HG03439 (cell line): ENCODE data around the gene DYRK2.
"Not testable (repeated sequence)": the region's sequence is repeated elsewhere in the genome, so short reads cannot be mapped to it uniquely, and the experiment has no call there.

ENCODE experiments used
- ATAC-seq: cut with Tn5 transposase; IDR thresholded peaks from one replicate; pipeline ENCODE4 v1.9.1; 2021; ENCODE audit warnings: mild to moderate bottlenecking, moderate library complexity; ENCODE audit not compliant: unreplicated experiment

The DYRK2 gene

GRCh38 chr12:67669217-67669933 lies 20.8 kb downstream of the DYRK2 start:
- no peak for ATAC-seq

DNA sequence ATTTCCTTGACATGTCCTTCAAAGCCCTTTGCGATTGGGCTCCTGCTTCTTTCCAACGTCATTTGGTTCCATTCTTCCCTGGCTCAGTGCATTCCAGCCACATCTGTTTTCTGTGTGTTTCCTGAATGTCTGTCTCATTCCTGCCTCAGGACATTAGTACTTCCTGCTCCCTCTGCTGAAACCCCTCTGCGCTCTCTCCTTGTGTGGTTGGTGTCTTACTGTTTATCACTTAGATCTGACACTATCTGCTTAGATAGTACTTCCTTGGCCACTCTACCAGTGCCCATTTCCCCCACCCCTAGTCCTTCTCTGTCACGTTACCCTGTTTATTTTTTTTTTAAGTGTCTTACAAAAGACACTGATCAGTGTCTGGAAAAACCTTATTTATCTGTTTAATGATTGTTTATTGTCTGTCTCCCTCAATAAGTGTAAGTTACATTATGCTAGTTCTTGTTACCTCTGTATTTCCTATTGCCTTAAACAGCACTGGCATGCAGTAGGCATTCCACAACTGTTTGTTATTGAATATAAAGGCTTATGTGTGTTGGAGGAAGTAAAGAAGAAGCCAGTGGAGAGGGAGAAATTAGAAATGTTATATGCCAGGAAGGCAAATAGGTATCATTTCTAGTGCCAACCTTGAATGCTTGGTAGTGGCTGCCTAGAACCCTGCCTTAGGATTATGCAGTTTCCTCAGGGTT lies 21.5 kb downstream of the DYRK2 start:
- no peak for ATAC-seq

GRCh38 chr12:67671419-67671818 lies 22.9 kb downstream of the DYRK2 start:
- no peak for ATAC-seq

GRCh38 chr12:67671892-67672291 lies 23.3 kb downstream of the DYRK2 start:
- no peak for ATAC-seq

- ATAC-seq: not testable (repeated sequence)
Measured at GRCh38 chr12:67672507-67672906, 24.0 kb downstream of the DYRK2 start.

- not testable (repeated sequence) for ATAC-seq
Measured at GRCh38 chr12:67673509-67673908, 25.0 kb downstream of the DYRK2 start.

- ATAC-seq: no peak
Measured at GRCh38 chr12:67674417-67674816, 25.9 kb downstream of the DYRK2 start.

- ATAC-seq: no peak
Measured at GRCh38 chr12:67676624-67677023, 28.1 kb downstream of the DYRK2 start.

- no peak for ATAC-seq
Measured at GRCh38 chr12:67677166-67677565, 28.6 kb downstream of the DYRK2 start.

GRCh38 chr12:67681105-67681778 lies 32.7 kb downstream of the DYRK2 start:
- ATAC-seq: no peak

DNA sequence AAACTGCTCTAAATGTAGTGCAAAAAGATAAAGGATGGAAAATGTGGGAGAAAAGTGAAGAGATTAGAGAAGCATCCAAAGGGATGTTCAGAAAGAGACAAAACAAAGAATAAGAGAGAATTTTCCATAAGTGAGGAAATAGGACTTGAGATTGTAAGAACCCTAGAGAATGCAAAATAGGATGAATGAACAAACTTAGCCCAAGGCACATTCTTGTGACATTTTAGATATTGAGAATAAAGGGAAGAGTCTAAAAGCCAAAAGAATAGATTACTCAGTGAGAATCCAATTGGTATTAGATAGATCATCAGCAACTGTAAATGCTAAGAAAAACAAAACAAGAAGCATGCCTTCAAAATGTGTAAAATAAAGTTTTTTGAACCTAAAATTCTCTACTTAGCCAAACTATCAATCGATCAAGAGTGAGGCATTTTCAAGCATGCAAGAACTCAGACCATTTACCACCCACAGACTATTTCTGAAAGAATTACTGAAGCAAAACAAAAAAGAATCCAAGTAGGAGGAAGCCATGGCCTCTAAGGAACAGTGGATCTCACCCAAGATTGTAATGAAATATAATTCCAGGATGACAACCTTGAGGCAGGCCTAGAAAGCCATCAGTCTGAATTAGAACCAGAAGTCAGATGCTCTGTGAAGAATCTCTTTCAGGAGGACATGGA lies 33.5 kb downstream of the DYRK2 start:
- ATAC-seq: no peak

DNA sequence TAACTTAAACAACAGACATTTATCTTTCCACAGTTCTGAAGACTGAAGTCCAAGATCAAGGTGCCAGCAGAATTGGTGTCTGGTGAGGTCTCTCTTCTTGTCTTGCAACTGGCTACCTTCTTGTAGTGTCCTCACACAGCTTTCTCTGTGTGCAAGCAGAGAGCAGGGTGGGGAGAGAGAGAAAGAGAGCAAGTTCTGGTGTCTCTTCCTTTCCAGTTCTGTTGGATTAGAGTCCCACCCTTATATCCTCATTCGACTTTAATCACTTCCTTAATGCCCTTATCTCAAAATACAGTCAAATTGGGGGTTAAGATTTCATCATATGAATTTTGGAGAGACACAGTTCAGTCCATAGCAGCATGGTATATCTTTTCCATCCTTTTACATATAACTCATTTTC lies 40.8 kb downstream of the DYRK2 start:
- ATAC-seq: no peak

- ATAC-seq: no peak
Measured at GRCh38 chr12:67690656-67691055, 42.1 kb downstream of the DYRK2 start.

DNA sequence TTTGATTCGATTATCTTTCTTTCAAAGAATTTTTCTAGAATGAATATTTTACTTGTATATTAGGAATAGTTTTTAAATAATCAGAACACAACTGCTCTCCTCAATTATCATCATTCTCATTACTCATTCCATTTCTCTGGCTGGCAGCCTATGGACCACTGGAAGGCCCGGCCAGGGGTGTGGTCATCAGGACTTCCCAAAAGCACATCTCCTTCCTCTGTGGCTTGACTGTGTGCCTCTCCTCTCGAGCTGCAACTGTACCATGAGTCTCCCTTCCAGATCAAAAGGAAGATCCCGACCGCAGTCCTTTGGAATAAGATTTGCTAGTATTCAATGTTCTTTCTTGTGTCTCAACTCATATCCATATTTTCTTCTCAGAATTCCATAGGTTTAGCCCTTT lies 42.7 kb downstream of the DYRK2 start:
- ATAC-seq: no peak

- no peak for ATAC-seq
Measured at GRCh38 chr12:67692135-67692534, 43.6 kb downstream of the DYRK2 start.

DNA sequence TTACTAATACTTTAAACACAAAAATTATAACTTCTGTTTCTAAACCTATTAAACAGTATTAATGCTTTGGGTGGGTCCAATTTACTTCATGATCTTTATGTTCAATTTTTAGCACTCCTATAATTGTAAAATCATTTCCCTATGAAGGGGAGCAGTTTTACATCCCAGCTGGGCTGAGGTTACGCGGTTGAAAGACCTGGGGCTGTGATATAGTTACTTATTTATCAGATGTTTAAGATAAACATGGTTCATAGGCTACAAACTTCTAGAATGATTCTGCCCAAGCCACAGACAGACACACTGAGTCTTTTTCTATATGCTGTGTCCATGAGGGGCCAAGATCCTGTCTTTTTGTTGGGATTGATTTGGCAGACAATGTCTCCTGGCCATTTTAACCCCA lies 44.4 kb downstream of the DYRK2 start:
- no peak for ATAC-seq

- ATAC-seq: no peak
Measured at GRCh38 chr12:67693894-67694293, 45.3 kb downstream of the DYRK2 start.

- no peak for ATAC-seq
Measured at GRCh38 chr12:67694306-67694900, 45.9 kb downstream of the DYRK2 start.

GRCh38 chr12:67695974-67696373 lies 47.4 kb downstream of the DYRK2 start:
- no peak for ATAC-seq

DNA sequence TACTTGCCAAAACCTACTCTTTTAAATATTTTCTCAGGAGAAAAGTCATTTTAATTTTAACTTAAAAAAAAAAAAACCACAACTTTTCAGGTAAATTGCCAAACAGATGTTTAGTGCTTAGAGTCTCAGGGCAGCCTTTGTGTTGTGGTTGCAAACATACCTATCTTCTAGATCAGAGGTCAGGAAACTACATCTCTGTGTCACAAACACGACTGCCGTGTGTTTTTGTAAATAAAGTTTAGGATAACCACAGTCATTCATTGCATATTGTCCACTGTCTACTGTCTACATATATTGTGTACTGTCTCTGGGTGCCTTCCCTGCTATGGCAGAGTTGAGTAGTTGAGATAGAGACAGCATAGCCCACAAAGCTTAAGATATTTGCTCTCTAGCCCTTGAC lies 48.9 kb downstream of the DYRK2 start:
- no peak for ATAC-seq

- no peak for ATAC-seq
Measured at GRCh38 chr12:67697967-67698366, 49.4 kb downstream of the DYRK2 start.
